IMR-90 (cell line): ENCODE results near the gene COMMD1. TPM values are rescaled to one million over a fixed set of nuclear protein-coding genes. Genes with fewer than 3 reads are reported as not detected.

Experiments used
- ATAC-seq: fragments of 200-7000 bp; cut with Tn5 transposase; 2 replicates; pipeline ENCODE4 v1.9.1; 2020; ENCODE audit warnings: low read depth, mild to moderate bottlenecking, moderate library complexity
- BruUV-seq: library from RNA; stranded (reverse); fragments of 400-500 nt; replicated peaks from 2 replicates; lab custom pipeline; 2021; lab: Mats Ljungman, UMichigan
- CTCF ChIA-PET: fragments of 300-600 bp; formaldehyde crosslinking; extraction: SDS; loops from one replicate; lab custom pipeline; 2021; ENCODE audit warnings: antibody characterized with exemption; lab: Yijun Ruan, JAX
- POLR2A ChIA-PET: fragments of 300-600 bp; sonication (Branson Sonifier 250); formaldehyde crosslinking; loops from one replicate; lab custom pipeline; 2022; ENCODE audit warnings: antibody characterized with exemption; ENCODE audit not compliant: unreplicated experiment; lab: Charles Lee
- DNase-seq: peaks from one replicate; pipeline ENCODE4 v3.0.0; 2013
- H2AFZ ChIP-seq: replicated peaks from 2 replicates; pipeline ENCODE3; 2013; ENCODE audit warnings: low read length, mild to moderate bottlenecking; ENCODE audit not compliant: poor library complexity
- H2AK5ac ChIP-seq: 2 replicates; pipeline ENCODE4 v1.6.1; 2013; ENCODE audit warnings: low read depth, low read length, inconsistent platforms
- H2AK9ac ChIP-seq: replicated peaks from 2 replicates; pipeline ENCODE3; 2013; ENCODE audit warnings: mild to moderate bottlenecking, low read depth, low read length, moderate library complexity; ENCODE audit not compliant: poor library complexity
- H2BK120ac ChIP-seq: 2 replicates; pipeline ENCODE4 v1.6.1; 2013; ENCODE audit warnings: low read depth, low read length, inconsistent platforms
- H2BK15ac ChIP-seq: 3 replicates; pipeline ENCODE4 v1.6.1; 2013; ENCODE audit warnings: low read depth, low read length, inconsistent platforms
- H2BK20ac ChIP-seq: 2 replicates; pipeline ENCODE4 v1.6.1; 2013; ENCODE audit warnings: low read depth, mild to moderate bottlenecking, inconsistent platforms, low read length, moderate library complexity
- H2BK5ac ChIP-seq: 2 replicates; pipeline ENCODE4 v1.6.1; 2013; ENCODE audit warnings: mild to moderate bottlenecking, low read depth, low read length, inconsistent platforms; ENCODE audit not compliant: poor library complexity, severe bottlenecking
- H3K14ac ChIP-seq: replicated peaks from 2 replicates; pipeline ENCODE4 v1.6.1; 2013; ENCODE audit warnings: low read depth, low read length, inconsistent platforms
- H3K18ac ChIP-seq: 2 replicates; pipeline ENCODE4 v1.6.1; 2013; ENCODE audit warnings: low read depth, low read length, control low read depth
- H3K23ac ChIP-seq: 2 replicates; pipeline ENCODE4 v1.6.1; 2013; ENCODE audit warnings: low read depth, low read length, inconsistent platforms
- H3K27ac ChIP-seq: 2 replicates; pipeline ENCODE4 v1.5.1; 2013; ENCODE audit warnings: mild to moderate bottlenecking, control low read depth, low read length; ENCODE audit not compliant: insufficient read depth
- H3K27me3 ChIP-seq: 2 replicates; pipeline ENCODE4 v1.6.1; 2013; ENCODE audit warnings: low read length; ENCODE audit not compliant: control insufficient read depth, insufficient read depth
- H3K36me3 ChIP-seq: 2 replicates; pipeline ENCODE4 v1.6.1; 2013; ENCODE audit warnings: low read length, mixed read lengths; ENCODE audit not compliant: control insufficient read depth, insufficient read depth
- H3K4ac ChIP-seq: 2 replicates; pipeline ENCODE4 v1.6.1; 2013; ENCODE audit warnings: low read depth, low read length, inconsistent platforms
- H3K4me1 ChIP-seq: 2 replicates; pipeline ENCODE4 v1.6.1; 2013; ENCODE audit warnings: low read length, mixed read lengths; ENCODE audit not compliant: control insufficient read depth, insufficient read depth
- H3K4me2 ChIP-seq: 2 replicates; pipeline ENCODE4 v1.6.1; 2013; ENCODE audit warnings: low read depth, mild to moderate bottlenecking, control low read depth, low read length, moderate library complexity
- H3K4me3 ChIP-seq: 2 replicates; pipeline ENCODE4 v1.5.1; 2013; ENCODE audit warnings: low read depth, mild to moderate bottlenecking, control low read depth, low read length, moderate library complexity; ENCODE audit not compliant: insufficient read depth
- H3K56ac ChIP-seq: 2 replicates; pipeline ENCODE4 v1.6.1; 2013; ENCODE audit warnings: low read length, inconsistent platforms; ENCODE audit not compliant: insufficient read depth; ENCODE audit errors: extremely low read depth
- H3K79me1 ChIP-seq, 2 experiments: 2 replicates each; pipeline ENCODE4 v1.6.1; 2013; ENCODE audit warnings: low read length in 2 of 2, inconsistent platforms in 1 of 2, low read depth in 1 of 2
- H3K9ac ChIP-seq: 2 replicates; pipeline ENCODE4 v1.6.1; 2013; ENCODE audit warnings: low read depth, low read length, control low read depth
- H3K9me1 ChIP-seq: 2 replicates; pipeline ENCODE4 v1.6.1; 2013; ENCODE audit warnings: low read length, inconsistent platforms; ENCODE audit not compliant: insufficient read depth
- H3K9me3 ChIP-seq: 2 replicates; pipeline ENCODE4 v1.6.1; 2013; ENCODE audit warnings: low read length; ENCODE audit not compliant: control insufficient read depth, insufficient read depth
- H4K20me1 ChIP-seq: 2 replicates; pipeline ENCODE4 v1.6.1; 2013; ENCODE audit warnings: low read length, inconsistent platforms; ENCODE audit not compliant: insufficient read depth
- H4K5ac ChIP-seq: 2 replicates; pipeline ENCODE4 v1.6.1; 2013; ENCODE audit warnings: mild to moderate bottlenecking, low read depth, low read length, control low read depth
- H4K8ac ChIP-seq, 2 experiments: 2 replicates each; pipeline ENCODE4 v1.6.1; 2013; ENCODE audit warnings: low read depth in 2 of 2, low read length in 2 of 2, control low read depth in 1 of 2, inconsistent platforms in 1 of 2
- H4K91ac ChIP-seq: 2 replicates; pipeline ENCODE4 v1.6.1; 2013; ENCODE audit warnings: low read depth, low read length, inconsistent platforms; ENCODE audit not compliant: insufficient read depth
- FOS ChIP-seq: fragments of 150-350 bp; IDR thresholded peaks from 2 replicates; pipeline ENCODE4 v1.6.1; 2016; ENCODE audit warnings: low read depth, low read length
- MAZ ChIP-seq: IDR thresholded peaks from 2 replicates; pipeline ENCODE4 v1.6.1; 2012; ENCODE audit warnings: low read depth, mild to moderate bottlenecking, low read length, improper control_type of control experiment, moderate library complexity, borderline replicate concordance
- MXI1 ChIP-seq: IDR thresholded peaks from 2 replicates; pipeline ENCODE4 v1.6.1; 2012; ENCODE audit warnings: low read depth, mild to moderate bottlenecking, low read length, moderate library complexity, borderline replicate concordance
- RAD21 ChIP-seq: IDR thresholded peaks from 2 replicates; pipeline ENCODE4 v1.6.1; 2012; ENCODE audit warnings: low read length, improper control_type of control experiment
- SMC3 ChIP-seq: fragments of 150-350 bp; IDR thresholded peaks from 2 replicates; pipeline ENCODE4 v1.6.1; 2016; ENCODE audit warnings: low read depth, mild to moderate bottlenecking, antibody characterized with exemption, low read length, moderate library complexity
- WGBS, 2 experiments: methylation state at CpG; one replicate each; pipeline versions ENCODE4 v1.1.5 to v1.1.7; 2013; ENCODE audit warnings: missing lambda C conversion rate in 2 of 2; ENCODE audit not compliant: insufficient read length in 1 of 2; ENCODE audit errors: extremely low coverage in 2 of 2; 5-methylcytosine and 5-hydroxymethylcytosine counted together
- dilution Hi-C: fragments of 300-500 bp; cut with HindIII; formaldehyde crosslinking; loops from one replicate; pipeline ENCODE4 v1.14.3; 2018; ENCODE audit warnings: low sequenced_read_pairs; ENCODE audit not compliant: unreplicated experiment
- in situ Hi-C: fragments of 300-500 bp; cut with MboI; formaldehyde crosslinking; loops from 3 replicates; pipeline ENCODE4 v1.14.3; 2019; ENCODE audit warnings: low sequenced_read_pairs, inconsistent platforms, mixed read lengths
- intact Hi-C: fragments of 100-400 bp; cut with micrococcal nuclease; formaldehyde crosslinking; loops from 2 replicates; pipeline ENCODE4 v1.10.0; 2022
- polyA plus RNA-seq, 3 experiments: library from polyadenylated mRNA; depleted of rRNA; stranded (reverse); fragments of >200 nt; gene quantifications; 2 replicates each; pipeline ENCODE4 v1.2.3, GENCODE V29; 2012; ENCODE audit warnings: low replicate concordance in 1 of 3
- total RNA-seq: library from RNA; depleted of rRNA; stranded (reverse); fragments of >200 nt; gene quantifications from 2 replicates; pipeline ENCODE4 v1.2.3, GENCODE V29; 2012
- TF ChIP-seq, protein P1 (sequence below): fragments of 150-350 bp; IDR thresholded peaks from 2 replicates; pipeline ENCODE4 v1.6.1; 2016; ENCODE audit warnings: low read depth, mild to moderate bottlenecking, low read length, moderate library complexity, borderline replicate concordance

Gene COMMD1
- total and polyA plus RNA-seq, 2 of the 4 experiments (the other 2 are of a cell fraction), result 42.8 to 60.4 TPM

GRCh38 chr2:62175728-62176127 is 270.3 kb downstream of the COMMD1 start:
- no peak overlapping the region for H4K5ac ChIP-seq
- no peaks in the 10 kb centered on the region for H3K79me1 ChIP-seq
- H2BK20ac ChIP-seq, result no peak overlapping the region
- H3K23ac ChIP-seq, result no peak overlapping the region
- in situ Hi-C loops, result no loop called here
- H3K56ac ChIP-seq, result no peak overlapping the region
- WGBS, 2 experiments, result no CpG with 5 or more reads among the region's 4 CpGs
- H2BK15ac ChIP-seq, result no peak overlapping the region
- H2AK9ac ChIP-seq, result no peak overlapping the region
- no TSS peak for BruUV-seq
- no peak overlapping the region for H2AFZ ChIP-seq
- H3K4me1 ChIP-seq, result no peaks in the 10 kb centered on the region
- no peak overlapping the region for H3K4me2 ChIP-seq
- intact Hi-C loops, result no loop called here
- POLR2A ChIA-PET, result no interaction called here
- DNase-seq (no peak), ATAC-seq (no peak)
- no peak overlapping the region for H2BK5ac ChIP-seq
- dilution Hi-C loops, result no loop called here
- no peak overlapping the region for H2BK120ac ChIP-seq
- H3K27me3 ChIP-seq, result no peaks in the 10 kb centered on the region; the same call in 1 of the 2 replicates
- no peak overlapping the region for H4K8ac ChIP-seq
- TF ChIP-seq, protein P1, sequence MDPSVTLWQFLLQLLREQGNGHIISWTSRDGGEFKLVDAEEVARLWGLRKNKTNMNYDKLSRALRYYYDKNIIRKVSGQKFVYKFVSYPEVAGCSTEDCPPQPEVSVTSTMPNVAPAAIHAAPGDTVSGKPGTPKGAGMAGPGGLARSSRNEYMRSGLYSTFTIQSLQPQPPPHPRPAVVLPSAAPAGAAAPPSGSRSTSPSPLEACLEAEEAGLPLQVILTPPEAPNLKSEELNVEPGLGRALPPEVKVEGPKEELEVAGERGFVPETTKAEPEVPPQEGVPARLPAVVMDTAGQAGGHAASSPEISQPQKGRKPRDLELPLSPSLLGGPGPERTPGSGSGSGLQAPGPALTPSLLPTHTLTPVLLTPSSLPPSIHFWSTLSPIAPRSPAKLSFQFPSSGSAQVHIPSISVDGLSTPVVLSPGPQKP, result no peak
- TF ChIP-seq RAD21, result no peak
- no peak for TF ChIP-seq FOS
- no peak for TF ChIP-seq SMC3
- no peak for TF ChIP-seq MAZ
- no peak for TF ChIP-seq MXI1
- H3K4me3 ChIP-seq, result no peak overlapping the region
- no peaks in the 10 kb centered on the region for H3K9me3 ChIP-seq
- H2AK5ac ChIP-seq, result no peak overlapping the region
- no peak overlapping the region for H3K18ac ChIP-seq
- H3K36me3 ChIP-seq, result no peaks in the 10 kb centered on the region
- H4K91ac ChIP-seq, result no peak overlapping the region
- H4K20me1 ChIP-seq, result no peaks in the 10 kb centered on the region
- CTCF ChIA-PET, result no interaction called here
- no peak overlapping the region for H3K9ac ChIP-seq
- no peak overlapping the region for H3K27ac ChIP-seq
- no peak overlapping the region for H3K4ac ChIP-seq
- no peaks in the 10 kb centered on the region for H3K9me1 ChIP-seq
- H3K14ac ChIP-seq, result no peak overlapping the region
